Measurements from ENCODE around the gene PIEZO2.

Gene PIEZO2

GRCh38 chr18:11125492-11126315 is 23.7 kb downstream of the PIEZO2 start:
- TF ChIP-seq CTCF (IDR thresholded peaks at IDR 0.05; ENCODE audit: extremely low read depth, insufficient read depth, missing control alignments), result no peak
- in situ Hi-C loops (cut with MboI; ENCODE audit: low pct_unique_long_range_greater_than_20kb, low sequenced_read_pairs, unreplicated experiment), result no loop called here
- DNase-seq (ENCODE audit: low spot score), result no peak

- in situ Hi-C loops (cut with MboI; ENCODE audit: low pct_unique_long_range_greater_than_20kb, low sequenced_read_pairs, unreplicated experiment), result no loop called here
- TF ChIP-seq CTCF (IDR thresholded peaks at IDR 0.05; ENCODE audit: extremely low read depth, insufficient read depth, missing control alignments), result no peak
Measured at GRCh38 chr18:11124054-11124453, 25.3 kb downstream of the PIEZO2 start.

GRCh38 chr18:11121443-11121849 is 27.9 kb downstream of the PIEZO2 start:
- in situ Hi-C loops (cut with MboI; ENCODE audit: low pct_unique_long_range_greater_than_20kb, low sequenced_read_pairs, unreplicated experiment), result no loop called here
- no peak for TF ChIP-seq CTCF (IDR thresholded peaks at IDR 0.05; ENCODE audit: extremely low read depth, insufficient read depth, missing control alignments)
- no peak for DNase-seq (ENCODE audit: low spot score)

More at GRCh38 chr18:11124054-11124453, 25.3 kb downstream of the PIEZO2 start:
- no peak for DNase-seq (ENCODE audit: low spot score)

- DNase-seq (ENCODE audit: low spot score), result no peak
- no peak for TF ChIP-seq CTCF (IDR thresholded peaks at IDR 0.05; ENCODE audit: extremely low read depth, insufficient read depth, missing control alignments)
- in situ Hi-C loops (cut with MboI; ENCODE audit: low pct_unique_long_range_greater_than_20kb, low sequenced_read_pairs, unreplicated experiment), result no loop called here
Measured at GRCh38 chr18:11119959-11120587, 29.3 kb downstream of the PIEZO2 start.

GRCh38 chr18:11119550-11119949 is 29.8 kb downstream of the PIEZO2 start:
- no peak for DNase-seq (ENCODE audit: low spot score)
- no peak for TF ChIP-seq CTCF (IDR thresholded peaks at IDR 0.05; ENCODE audit: extremely low read depth, insufficient read depth, missing control alignments)
- in situ Hi-C loops (cut with MboI; ENCODE audit: low pct_unique_long_range_greater_than_20kb, low sequenced_read_pairs, unreplicated experiment), result no loop called here

GRCh38 chr18:11118051-11118766 is 31.2 kb downstream of the PIEZO2 start:
- no peak for TF ChIP-seq CTCF (IDR thresholded peaks at IDR 0.05; ENCODE audit: extremely low read depth, insufficient read depth, missing control alignments)
- DNase-seq (ENCODE audit: low spot score), result no peak
- in situ Hi-C loops (cut with MboI; ENCODE audit: low pct_unique_long_range_greater_than_20kb, low sequenced_read_pairs, unreplicated experiment), result no loop called here

All from GM13977 (cell line).